LNCaP clone FGC (cell line): ENCODE results near the gene GALNS.
A peak's percentile ranks its signal among the peaks of the same experiment; 100 is the strongest.

Experiments used
- DNase-seq: peaks from one replicate; pipeline ENCODE4 v3.0.0-alpha.2; 2011; ENCODE audit warnings: low read depth
- H3K4me3 ChIP-seq: 2 replicates; pipeline ENCODE4 v1.5.1; 2011; ENCODE audit warnings: mild to moderate bottlenecking, low read depth, low read length, control low read depth
- CTCF ChIP-seq: IDR thresholded peaks from 2 replicates; pipeline ENCODE4 v1.5.1; 2012; ENCODE audit warnings: mild to moderate bottlenecking; ENCODE audit not compliant: control insufficient read depth, insufficient read depth; ENCODE audit errors: extremely low read depth

Gene GALNS

GRCh38 chr16:88787579-88788314, 69.0 kb downstream of the GALNS start:
- no peak for DNase-seq
- no peak overlapping the region for H3K4me3 ChIP-seq
- no peak for TF ChIP-seq CTCF

GRCh38 chr16:88785106-88785924, 71.4 kb downstream of the GALNS start, which contains the start of gene PIEZO1:
PIEZO1 (minus strand) TSS chr16:88785220; CDS start chr16:88784964, 256 bp downstream.
- H3K4me3 ChIP-seq: peak within 1 kb of the TSS; percentile 78
- DNase-seq: no peak

GRCh38 chr16:88784856-88785105, 72.0 kb downstream of the GALNS start:
- peak overlapping the region; percentile 78 for H3K4me3 ChIP-seq
- TF ChIP-seq CTCF: no peak

More at GRCh38 chr16:88785106-88785924, 71.4 kb downstream of the GALNS start, which contains the start of gene PIEZO1:
- TF ChIP-seq CTCF: peak; percentile 88

GRCh38 chr16:88784074-88784855, 72.5 kb downstream of the GALNS start:
- peak; percentile 27; the same call in 1 of the 2 replicates for TF ChIP-seq CTCF
- DNase-seq: no peak
- H3K4me3 ChIP-seq: peak overlapping the region; percentile 78

More at GRCh38 chr16:88784856-88785105, 72.0 kb downstream of the GALNS start:
- no peak for DNase-seq

GRCh38 chr16:88783391-88784073, 73.2 kb downstream of the GALNS start:
- TF ChIP-seq CTCF: no peak
- DNase-seq: no peak
- H3K4me3 ChIP-seq: peak overlapping the region; percentile 78
